GF-D8 (cell line): ENCODE data around the gene CPNE9.

Experiments
- DNase-seq: peaks from one replicate; lab custom pipeline; 2025; lab: John Stamatoyannopoulos, UW

The CPNE9 gene, protein sequence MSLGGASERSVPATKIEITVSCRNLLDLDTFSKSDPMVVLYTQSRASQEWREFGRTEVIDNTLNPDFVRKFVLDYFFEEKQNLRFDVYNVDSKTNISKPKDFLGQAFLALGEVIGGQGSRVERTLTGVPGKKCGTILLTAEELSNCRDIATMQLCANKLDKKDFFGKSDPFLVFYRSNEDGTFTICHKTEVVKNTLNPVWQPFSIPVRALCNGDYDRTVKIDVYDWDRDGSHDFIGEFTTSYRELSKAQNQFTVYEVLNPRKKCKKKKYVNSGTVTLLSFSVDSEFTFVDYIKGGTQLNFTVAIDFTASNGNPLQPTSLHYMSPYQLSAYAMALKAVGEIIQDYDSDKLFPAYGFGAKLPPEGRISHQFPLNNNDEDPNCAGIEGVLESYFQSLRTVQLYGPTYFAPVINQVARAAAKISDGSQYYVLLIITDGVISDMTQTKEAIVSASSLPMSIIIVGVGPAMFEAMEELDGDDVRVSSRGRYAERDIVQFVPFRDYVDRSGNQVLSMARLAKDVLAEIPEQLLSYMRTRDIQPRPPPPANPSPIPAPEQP

DNA sequence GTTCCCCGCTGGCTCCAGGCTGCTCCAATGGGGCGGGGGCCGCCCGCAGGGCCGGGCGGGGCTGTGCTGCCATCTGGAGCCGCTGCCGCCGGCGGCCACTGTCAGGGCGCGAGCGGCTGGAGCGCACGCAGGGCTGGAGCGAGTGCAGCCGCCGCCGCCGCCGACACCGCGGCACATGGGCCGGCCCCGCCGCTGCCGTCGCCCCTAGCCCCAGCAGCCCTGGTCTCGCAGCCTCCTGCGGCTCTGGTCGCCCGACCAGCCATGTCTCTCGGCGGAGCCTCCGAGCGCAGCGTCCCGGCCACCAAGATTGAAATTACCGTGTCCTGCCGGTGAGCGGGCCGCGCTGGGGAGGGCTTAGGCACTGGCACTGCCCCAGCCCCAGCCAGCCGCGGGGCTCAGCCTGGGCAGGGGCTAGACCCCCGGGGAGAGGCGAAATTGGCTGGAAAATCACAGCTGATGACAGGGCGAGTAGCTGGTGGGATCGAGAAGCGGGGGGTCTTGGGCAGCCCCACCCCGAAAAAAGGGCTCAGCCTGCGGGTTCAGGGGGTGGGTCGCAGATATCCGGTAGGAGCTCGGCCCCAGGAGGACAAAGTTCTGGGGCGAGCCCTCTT, at the start of gene CPNE9:
CPNE9 (plus strand) TSS at position 98 of the 611 bp plus-strand sequence; CDS start at position 262, 164 bp downstream.
- DNase-seq, result no peak

DNA sequence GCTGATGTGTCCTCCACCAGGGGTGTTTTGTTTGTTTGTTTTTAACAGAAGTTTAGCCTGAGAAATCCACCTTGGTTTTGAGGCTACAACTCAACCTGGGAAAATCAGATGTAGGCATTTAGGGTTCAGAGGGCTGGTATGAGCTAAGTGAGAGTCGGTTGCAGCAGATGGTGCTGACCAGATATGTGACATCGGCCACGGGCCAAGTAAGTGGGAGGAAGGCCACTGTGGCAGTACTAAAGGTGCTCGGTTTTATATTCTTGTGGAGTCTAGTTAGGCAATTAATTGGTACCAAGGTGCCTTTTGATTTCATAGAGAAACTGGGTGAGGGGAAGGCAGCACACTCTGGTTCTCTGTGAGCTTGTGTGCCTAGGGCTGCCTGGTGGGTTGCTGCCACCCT, 43.8 kb upstream of the CPNE9 start:
- DNase-seq, result no peak

DNA sequence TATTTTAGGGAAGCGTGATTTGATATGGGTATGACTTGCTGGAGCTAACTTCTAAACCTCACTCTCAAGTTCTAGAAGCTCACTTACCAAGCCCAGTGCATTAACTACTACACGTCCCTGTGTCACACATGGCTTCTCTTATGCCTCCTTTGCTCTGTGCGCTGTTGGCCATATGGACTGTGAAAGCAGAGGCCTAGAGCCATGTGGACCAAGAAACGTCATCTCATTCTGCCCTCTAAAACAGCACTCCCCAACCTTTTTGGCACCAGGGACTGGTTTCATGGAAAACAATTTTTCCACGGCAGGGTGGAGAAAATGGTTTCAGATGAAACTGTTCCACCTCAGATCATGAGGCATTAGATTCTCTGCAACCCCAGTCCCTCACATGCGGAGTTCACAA, 42.7 kb upstream of the CPNE9 start:
- no peak for DNase-seq

DNA sequence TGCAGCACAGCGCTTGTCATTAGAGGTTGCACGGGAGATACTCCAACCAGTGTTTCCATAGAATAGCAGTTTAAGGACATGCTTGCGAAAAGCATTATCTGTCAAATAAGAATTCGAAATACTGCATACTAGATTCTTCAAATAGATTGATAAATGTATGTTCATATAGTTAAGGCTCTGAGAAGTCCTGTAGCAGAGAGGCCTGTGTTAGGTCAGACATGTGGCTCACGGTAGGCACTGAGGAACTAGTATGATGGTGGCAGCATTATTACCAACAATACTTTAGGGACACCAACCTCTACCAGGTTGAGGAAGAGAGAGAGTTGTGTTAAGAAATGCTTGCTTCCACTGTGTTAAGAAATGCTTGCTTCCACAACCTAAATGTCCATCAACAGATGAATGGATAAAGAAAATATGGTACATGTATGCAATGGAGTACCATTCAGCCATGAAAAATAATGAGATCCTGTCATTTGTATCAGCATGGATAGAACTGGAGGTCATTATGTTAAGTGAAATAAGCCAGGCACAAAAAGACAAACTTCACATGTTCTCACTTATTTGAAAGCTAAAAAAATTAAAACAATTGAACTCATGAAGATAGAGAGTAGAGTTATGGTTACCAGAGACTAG, 39.4 kb upstream of the CPNE9 start:
- no peak for DNase-seq

DNA sequence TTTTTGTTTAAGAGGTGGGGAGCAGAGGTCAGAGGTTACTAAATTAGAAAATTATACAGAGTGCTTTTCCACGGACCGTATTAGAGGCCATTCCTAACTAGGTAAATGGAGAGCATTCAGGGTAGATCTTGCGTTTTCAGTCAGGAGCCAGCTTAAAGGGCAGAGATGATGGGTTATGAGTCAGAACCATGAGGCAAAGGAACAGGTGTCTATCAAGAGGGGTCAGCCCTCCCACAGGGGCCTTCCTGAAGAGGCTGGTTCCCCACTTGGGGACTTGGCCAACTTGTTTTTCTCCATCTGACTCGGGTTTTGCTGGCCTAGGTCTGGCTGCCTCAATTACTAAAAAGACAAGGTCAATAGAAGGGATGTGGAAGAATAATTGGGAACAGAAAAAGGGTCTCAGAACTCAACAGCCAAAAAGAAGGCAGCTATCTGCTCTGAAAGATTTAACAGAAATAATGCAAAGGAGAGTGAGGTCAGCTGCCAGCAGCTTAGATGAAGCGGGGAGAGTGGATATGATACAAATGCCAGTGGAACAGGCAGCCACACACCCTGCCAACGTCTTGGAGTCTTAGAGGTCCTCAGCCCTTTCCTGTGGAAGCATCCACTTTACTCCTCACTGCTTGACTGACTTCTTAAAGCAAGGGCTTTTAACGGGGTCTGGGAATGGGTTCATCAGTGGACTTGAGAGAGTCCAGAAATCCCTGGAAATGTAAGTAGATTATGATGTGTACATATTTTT, 36.8 kb upstream of the CPNE9 start:
- DNase-seq, result no peak

DNA sequence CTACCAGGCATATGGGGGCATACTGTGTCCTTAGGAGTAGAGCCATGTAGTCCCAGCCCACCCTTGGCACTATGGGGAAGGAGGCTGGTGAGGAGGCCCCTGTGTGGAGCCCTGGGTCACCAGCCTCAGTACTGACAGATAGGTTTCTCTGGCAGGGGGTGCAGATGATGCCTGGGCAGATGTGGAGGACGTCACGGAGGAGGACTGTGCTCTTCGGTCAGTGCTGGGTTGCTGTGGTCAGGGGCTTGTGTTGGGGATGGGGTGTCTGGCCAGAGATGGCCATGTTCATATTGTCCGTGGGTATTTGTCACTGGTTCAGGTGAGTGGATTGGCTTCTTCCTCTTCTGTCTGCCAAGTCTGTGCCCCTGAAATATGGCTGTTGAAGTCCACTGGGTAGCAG, 34.4 kb upstream of the CPNE9 start:
- DNase-seq, result no peak

DNA sequence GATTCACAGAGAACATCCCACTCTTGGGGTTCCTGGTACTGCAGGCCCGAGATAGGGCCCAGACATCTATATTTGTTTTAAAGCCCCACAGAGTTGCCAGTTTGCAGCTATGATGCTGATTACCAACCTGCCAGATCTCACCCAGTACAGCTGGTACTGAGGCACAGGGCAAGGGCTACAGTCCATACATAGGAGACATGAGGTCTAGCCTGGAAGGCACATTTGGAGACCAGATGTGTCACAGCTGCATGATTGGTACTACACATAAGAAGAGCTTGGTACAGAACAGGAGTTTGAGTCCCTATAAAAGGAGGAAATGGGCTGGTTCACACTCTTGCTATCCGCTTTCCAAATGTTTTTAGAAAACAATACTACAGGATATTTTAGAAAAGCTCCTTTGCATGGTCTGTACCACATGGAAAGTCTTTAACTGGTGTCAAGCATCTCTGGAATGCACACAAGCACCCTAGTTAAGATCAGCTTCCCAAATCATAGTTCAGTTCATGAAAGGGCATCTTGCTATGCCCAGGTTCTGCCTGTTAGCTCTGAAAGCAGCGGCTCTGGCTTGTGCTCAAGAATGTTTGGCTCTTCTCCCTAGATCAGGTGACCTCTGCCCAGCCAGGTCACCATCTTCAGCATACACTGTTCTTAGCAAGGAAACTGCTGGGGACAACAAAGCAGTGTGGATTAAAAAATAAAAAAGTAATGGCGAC, 33.8 kb upstream of the CPNE9 start:
- DNase-seq, result no peak

DNA sequence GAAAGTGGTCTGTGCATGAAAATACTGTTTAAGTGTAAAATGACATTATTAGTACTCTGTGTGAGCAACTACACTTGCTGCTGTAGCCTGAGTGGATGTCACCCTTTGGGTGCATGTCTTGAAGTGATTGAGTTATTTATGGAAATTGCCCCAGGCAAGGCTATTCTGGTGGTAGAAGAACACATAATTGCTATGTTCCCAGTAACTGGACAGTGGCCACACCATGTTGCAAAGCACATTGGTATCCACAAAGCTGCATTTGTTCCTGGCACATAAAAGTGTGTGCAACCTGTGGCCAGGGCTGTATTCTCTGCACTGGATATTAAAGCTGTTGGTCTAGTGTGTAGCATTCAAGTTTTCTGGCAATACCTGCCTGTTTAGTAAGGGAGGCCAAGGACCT, 30.6 kb upstream of the CPNE9 start:
- no peak for DNase-seq

DNA sequence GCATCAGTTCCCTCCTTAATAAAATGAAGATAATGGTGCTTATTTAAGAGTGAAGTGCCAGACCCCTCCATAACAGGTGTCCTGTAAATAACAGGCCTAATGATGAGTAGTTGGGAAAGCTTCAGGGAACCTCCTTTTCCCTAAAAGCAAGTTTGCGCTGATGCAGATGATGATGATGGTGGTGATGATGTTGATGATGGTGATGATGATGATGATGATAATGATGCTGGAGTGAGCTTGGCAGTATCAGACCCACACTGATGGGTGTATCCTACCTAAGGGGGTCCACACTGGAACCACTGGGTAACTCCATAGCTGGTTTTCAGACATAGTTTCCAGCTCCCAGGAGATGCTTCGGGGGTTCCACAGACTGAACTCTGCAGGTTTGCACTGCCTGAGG, 29.9 kb upstream of the CPNE9 start:
- no peak for DNase-seq

DNA sequence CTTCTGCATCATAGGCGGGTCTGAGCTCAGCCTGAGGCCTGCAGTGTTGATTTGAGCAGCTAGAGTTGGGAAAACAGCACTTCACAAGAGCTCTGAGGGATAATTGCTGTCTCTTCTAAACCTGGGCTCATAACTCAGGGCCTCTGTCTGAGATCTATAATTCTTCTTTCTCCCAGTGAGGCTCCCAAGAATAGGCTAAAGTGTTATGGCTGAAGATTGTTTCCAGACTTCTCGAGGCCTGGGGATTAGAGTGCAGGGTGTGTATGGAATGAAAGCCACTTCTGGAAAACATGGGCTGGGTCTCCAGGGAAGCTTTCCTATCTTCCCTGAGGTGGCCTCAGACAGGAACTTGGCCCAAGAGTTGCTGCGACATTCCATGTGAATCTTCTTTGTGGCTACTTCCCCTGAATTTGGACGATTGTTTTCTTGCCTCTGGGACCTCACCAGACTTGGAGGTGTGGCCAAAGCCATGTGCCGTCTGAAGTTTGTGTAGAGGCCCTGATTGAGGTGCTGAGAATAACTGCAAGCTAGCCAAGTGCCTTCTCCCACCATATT, 27.8 kb upstream of the CPNE9 start:
- DNase-seq, result no peak

DNA sequence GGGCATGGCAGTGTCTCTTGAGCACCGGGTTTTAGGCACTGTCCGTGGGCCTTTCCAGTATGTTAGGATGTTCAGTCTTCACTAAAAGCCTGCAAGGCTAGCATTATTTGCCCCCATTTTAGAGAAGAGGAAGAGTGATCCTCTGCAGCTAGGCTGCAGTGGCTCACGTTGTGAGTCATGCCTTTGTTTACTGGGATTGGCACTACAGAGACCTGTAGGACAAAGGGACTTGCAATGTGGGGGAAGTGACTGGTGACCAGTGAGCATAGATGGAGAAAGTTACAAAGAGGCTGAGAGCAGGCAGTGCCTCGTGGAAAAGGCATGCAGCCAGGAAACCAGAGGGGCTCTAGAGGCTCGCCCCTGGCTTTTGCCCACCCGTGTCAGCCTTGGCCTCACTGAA, 26.8 kb upstream of the CPNE9 start:
- no peak for DNase-seq

DNA sequence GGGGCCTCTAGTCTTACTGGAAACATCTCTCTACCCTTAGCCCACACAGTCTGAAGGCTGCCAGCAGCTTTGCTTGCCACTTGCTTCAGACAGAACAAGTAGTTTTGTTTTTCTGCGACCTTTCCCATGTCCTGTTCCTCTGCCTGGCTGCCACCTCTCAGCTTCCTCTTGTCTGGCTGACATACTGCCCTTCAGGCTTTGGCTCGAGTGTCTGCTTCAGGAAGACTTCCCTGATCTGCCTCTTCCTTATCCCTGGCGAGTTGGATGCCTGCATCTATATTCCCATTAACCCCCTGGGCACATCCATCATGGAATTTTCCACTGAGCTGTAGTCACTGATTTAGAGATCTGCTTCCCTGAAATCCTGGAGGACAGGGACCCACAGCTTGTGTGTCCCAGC, 25.1 kb upstream of the CPNE9 start:
- no peak for DNase-seq

DNA sequence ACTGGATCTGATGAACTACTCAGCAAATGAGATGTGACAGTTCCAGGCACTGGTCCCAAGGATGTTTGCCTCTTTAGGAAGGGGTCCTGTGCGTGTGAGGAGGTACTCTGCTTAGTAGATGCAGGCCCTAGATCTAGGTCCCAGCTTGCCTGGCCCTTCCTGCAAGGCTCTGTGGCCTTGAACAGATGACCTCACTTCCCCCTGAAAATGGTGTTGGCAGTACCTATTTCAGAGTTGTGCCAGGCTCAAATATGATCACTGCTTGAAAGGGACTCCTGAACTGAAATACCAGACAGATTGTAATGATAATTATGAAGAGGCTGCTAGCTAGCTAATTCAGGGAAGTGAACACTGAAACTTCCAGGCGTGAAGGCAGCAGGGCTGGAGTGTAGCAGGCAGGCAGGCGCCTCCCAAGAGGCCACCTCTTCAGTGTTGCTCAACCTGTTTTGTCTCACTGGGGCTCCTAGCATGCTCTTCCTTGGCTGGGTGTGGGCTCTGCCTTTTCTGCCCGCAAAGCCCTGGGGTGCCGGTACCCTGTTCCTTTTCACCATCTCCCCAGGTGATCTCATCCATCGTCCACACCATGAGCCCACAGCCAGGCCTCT, 24.1 kb upstream of the CPNE9 start:
- DNase-seq, result no peak

DNA sequence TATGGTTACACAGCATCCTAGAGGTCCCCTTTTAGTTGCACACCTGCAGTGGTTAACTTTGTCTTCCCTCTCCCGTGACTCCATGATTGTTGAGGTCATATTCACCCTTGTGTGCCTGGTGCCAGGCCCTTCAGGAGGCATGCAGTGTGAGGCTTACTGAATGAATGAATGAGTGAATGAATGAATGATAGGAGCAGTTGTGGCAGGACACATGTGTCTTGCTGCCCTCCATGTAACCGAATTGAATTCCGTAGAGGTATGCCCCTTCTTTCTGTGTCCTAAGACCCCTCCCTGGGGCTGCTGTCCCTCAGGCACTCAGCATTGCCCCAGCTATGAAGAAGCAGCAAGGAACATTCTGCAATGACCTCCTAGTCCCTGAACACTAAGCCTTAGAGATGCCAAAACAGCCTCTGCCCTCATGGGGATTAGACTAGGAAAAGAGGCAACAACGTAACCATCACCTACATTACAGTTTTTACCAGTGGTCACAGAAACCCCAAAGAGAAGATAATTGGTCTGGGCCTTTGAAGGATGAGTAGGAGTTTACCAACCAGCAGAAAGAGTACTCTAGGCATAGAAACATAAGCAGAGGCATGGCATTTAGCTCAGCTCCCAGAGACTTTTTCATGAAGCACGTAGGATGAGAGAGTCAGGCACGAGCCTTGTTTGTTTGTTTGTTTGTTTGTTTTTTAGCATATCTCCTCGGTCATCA, 22.5 kb upstream of the CPNE9 start:
- DNase-seq, result no peak

DNA sequence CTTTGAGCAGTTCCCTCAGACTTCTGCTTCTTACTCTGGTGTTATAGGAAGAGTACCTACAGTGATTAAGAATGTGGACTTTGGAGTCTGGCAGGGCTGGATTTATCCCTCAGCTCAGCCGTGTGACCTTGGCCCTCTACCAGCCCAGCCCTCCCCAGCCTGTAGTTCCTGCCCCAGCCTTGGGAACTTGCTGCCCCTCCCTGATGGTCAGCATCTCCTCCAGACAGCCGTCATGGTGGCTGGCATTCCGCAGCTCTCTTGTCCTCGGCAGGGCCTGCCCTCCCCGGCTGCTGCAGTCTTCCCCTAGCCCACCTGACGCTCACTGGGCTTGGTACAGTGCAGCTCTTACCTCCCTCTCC, 21.9 kb upstream of the CPNE9 start:
- DNase-seq, result no peak

DNA sequence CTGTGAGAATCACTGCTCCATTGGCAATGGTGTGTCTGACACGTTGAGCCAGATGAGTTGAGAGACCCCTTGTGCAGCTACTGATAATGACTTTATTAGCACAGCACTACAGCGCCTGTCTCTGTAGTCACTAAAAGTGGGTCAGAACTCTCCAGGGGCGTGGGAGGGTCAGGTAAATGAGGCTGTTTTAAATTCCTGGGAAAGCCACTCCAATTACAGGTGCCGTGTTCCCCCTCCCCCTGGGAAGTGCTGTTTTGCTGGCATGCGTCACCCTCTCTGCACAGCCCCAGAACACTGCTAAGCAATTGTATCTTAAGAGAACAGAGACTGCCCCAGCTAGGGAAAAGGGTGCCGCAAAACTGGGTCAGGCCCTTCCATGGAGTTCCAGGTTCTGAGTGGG, 21.5 kb upstream of the CPNE9 start:
- DNase-seq, result no peak

DNA sequence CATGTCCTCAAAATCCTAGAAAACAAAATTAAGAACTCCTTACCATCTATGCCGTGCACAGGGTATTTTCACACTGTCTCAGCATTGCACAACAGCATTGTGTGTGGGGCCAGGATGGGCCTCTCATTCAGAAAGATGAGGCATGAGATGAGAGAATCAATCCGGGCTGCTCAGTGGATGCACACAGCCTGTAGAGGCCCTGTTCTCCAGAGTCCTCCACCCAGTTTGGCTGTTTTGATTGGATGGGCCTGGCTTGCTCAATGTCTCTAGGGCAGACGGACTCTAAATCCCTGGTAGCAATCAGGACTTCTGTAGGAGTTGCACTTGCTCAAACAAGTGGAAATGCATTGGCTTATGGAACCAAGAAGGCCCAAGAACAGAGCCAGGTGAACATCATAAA, 20.2 kb upstream of the CPNE9 start:
- DNase-seq, result no peak

DNA sequence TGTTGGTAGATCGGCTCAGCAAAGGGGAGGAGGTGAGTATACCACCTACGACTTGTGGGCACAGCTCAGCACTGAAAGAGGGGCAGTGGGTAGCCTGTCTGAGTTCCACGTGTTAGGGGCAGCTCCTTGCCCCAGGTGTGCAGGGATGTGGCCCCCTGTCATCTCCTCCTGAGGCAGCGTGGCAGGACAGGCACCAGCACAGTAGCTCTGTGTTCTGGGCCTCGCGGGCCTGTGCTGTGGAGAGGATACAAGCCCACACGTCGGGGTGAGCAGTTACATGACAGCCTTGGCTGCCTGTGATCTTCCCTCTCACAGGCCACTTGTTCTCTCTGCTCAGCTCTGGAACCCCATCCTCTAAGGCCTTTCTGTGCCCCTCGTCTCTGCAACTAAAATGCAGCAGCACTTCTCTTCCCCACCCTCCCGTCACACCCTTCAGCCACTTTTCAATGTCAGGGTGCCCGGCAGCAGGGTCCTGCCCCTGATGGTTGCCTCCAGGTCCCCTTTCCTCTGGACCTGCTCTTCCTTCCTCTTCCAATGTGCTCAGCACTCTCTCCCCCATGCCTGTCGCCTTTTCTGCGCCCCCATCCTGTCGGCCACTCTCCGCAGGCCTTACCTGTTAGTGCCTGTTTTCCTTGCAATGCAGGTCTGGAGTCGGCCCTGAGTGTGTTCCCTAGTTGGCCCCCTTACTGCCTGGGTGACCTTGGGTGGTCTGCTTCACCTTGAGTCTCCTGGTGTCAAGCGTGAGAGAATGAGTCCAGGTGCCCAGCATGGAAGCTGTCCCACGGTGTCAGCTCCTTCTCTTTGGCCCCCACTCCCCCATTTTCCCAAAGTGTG, 18.2 kb upstream of the CPNE9 start:
- no peak for DNase-seq

DNA sequence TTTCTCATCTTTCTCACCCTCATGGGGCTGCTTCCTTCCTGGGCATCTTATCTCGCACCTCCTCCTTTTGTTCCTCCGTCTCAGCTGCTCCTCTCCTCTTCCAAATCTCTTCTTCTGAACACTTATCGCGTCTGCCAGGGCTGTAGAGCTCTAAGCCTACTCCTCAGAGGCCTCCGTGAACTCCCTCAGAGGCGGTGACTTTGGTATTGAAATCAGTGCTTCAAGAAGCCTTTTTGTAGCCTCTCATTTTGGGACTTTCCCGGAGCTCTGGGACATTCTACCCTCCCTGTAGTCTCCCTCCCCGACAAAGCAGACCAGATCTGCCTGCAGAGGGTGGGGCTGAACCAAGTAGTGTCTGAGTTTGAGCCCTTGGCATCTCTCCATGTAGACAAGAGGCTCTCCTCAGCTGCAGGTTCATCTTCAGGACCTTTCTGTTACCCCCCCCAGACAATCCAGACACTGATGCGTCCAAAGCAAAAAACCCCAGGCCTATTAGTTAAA, 17.5 kb upstream of the CPNE9 start:
- DNase-seq, result no peak
